UCSD-AML1 (cell line): ENCODE data around the gene CDH5.

ENCODE experiments used
- DNase-seq: peaks from one replicate; lab custom pipeline; 2025; ENCODE audit not compliant: unreplicated experiment; lab: John Stamatoyannopoulos, UW

Gene CDH5

GRCh38 chr16:66389256-66390176 is 23.0 kb downstream of the CDH5 start:
- DNase-seq = no peak

- DNase-seq = no peak
Measured at GRCh38 chr16:66390346-66391108, 24.0 kb downstream of the CDH5 start.

- no peak for DNase-seq
Measured at GRCh38 chr16:66391726-66392670, 25.5 kb downstream of the CDH5 start.

DNA sequence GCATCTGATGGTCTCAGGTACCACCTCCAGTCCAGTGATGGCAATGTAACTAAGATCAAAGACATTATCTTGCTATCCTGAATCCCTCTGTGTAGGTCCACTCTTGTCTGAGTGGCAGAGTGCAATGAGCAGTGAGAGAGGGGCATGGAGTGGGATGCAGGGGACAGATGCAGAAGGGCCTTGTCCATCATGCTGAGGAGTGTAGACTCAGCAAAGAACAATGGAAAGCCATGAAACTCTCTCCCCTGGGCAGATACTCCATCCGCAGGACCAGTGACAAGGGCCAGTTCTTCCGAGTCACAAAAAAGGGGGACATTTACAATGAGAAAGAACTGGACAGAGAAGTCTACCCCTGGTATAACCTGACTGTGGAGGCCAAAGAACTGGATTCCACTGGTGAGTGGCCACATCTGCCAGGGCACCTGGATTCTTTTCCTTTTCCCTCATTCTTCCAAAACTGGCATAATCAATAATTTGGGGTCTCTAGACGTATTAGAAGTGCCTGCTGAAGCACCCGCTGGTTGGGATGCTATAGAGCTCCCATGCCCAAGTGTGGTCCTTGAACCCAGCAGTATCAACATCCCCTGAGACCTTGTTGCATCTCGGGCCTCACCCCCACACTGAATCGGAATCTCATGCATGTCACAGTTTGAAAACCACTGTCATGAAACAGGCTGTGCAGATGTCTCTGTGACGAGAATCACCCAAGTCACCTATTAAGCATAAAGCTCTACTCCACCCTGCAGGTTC is 29.5 kb downstream of the CDH5 start:
- no peak for DNase-seq

DNA sequence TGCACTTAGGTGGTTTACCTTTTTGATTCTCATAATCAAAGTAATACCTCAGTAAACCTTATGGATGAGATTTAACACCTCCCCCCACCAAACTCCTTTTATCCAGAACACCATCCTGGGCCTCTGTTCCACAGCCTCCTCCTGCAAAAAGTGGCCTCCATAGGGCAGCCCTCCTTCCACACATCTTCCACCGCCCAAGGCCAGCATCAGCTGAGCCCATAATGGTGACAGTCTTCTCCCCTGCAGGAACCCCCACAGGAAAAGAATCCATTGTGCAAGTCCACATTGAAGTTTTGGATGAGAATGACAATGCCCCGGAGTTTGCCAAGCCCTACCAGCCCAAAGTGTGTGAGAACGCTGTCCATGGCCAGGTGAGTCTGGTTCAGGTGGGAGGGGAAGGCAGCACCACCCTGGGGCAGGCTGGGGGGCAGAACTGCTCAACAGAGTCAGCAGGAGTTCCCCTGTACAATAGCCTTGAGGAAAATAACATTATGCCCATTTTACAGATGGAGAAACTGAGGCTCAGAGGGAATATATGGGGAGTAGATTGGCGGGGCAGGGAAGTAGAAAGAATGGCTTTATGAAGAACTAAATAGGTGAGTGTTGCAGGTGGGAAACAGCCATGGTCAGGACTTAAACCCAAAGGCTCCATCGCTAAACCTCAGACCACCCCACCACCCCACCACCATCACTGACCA is 31.4 kb downstream of the CDH5 start:
- DNase-seq = no peak

DNA sequence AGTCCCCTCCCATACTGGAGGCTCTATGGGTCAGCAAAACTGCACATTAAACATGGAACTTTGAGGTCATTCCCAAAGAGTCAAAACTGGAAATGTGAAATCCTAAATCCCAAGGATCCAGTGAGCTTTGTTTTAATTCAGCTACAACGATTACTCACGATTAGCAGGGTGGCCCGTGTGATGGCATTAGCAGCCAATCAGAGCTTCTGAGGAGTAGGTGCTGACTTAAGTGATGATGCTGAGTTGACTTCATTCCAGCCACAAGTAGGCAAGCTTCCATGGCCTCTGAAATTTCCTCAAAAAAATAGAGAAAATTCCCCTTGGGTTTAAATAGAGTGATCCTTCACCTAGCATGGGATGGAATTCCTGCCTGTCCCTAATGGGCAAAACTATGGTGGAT is 32.5 kb downstream of the CDH5 start:
- no peak for DNase-seq

DNA sequence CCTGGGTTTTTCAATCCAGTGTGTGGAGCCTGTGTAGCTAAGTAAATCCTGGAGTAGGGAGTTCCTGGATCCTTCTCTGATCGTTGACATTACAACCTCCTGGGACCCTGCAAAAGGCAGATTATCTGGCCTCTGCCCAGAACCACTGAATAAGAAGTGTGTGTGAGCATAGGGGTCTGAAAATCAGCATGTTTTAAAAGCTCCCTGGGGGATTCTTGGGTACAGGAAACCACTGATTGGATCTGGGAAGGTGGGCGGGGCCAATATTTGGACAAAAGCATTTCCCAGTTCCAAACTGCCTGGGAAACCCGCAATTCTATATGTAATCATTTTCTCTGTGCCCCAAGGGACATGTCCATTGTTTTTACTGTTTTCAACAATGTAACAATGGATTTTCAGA is 33.4 kb downstream of the CDH5 start:
- DNase-seq = no peak

- no peak for DNase-seq
Measured at GRCh38 chr16:66400503-66401380, 34.3 kb downstream of the CDH5 start.

DNA sequence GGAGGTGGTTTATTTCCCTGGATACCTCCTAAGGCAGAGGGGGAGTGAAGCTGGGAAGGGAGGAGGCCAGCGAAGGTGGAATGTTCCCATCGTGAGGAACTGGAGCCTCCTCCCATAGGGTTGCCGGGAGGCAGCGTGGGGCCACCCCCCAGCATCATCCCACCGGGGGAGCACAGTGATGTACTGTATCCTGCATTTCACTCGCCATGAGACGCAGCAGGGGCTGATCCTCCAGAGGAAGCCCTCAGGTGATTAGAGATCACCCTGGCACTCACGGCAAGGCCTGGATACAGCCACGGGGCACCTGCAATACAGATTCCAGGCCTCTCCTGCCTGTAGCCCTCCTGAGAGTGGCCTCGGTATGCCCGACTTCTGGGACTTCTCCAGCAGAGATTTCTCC is 35.1 kb downstream of the CDH5 start:
- DNase-seq = no peak

DNA sequence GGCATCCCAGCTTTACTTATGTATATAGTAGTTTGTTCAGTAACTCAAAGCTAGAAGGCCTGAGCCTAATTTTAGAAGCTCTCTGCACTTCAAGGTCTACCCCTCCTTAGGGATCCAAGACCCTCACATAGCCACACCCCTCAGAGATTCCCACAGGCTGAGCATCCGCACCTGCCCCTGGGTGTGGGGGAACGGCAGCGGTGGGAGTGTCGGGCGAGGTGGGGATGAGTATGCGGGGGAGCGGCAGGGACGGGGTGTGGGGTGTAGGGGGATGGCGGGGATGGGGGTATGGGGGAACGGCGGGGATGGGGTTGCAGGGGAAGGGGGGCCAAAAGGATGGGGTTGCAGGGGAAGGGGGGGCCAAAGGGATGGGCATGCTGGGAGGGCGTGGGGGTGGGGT is 35.7 kb downstream of the CDH5 start:
- no peak for DNase-seq

GRCh38 chr16:66402591-66403230 is 36.2 kb downstream of the CDH5 start:
- DNase-seq = no peak

GRCh38 chr16:66403531-66404145 is 37.1 kb downstream of the CDH5 start:
- DNase-seq = no peak

DNA sequence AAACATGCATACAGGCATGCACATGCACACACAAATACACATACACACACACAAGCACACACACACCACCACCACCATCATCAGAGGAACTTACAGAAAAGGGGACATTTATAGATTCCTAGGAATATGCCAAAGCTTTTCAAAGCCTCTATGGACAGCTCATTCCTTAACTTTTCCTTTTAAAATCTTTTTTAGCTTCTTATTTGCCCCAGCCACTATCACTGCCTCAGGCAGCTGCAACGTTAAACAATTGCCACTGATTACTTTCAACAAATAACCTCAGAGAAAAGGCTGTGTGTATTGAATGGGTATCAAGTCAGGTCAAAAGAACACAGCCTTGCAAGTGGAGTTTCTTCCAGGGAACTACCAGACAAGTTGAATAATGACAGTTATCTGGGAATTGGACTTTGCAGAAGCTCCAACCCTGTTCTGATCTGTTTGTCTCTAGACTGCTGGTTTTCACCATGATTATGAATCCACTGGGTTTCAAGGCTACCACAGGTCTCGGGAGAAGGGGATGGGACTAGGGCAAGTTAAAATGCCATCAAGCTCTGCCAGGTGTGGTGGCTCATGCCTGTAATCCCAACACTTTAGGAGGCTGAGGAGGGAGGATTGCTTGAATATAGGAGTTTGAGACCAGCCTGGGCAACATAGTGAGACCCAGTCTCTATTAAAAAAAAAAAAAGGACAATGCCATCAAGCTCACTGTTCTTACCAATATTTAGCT is 38.7 kb downstream of the CDH5 start:
- no peak for DNase-seq

- DNase-seq = peak; percentile 75
Measured at GRCh38 chr16:66406534-66407221, 40.2 kb downstream of the CDH5 start.

- peak; percentile 35 for DNase-seq
Measured at GRCh38 chr16:66408163-66409048, 41.9 kb downstream of the CDH5 start.

DNA sequence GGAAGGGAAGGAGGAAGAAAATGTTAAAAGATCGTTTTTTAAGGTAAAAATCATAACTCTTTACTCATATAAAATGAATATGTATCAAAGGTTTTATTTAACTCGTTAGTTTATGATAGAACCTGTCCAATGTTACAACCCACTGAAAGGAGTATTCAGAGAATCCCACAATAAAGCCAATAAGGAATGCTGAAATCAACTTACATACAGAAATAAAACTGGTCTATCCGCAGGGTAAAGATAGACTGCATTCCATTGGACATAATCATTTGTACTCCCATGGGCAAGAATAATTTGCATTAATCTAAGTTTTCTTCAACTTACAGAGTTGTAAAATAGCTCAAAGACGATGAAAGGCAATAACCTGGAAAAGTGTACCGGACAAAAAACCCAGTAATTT is 42.7 kb downstream of the CDH5 start:
- DNase-seq = no peak
